ENCODE data around the gene EXOG. TPM values are rescaled to one million over a fixed set of nuclear protein-coding genes. Genes with fewer than 3 reads are reported as not detected.

EXOG gene
- total RNA-seq, 1 donor from 2014 or later = 5.2 TPM

DNA sequence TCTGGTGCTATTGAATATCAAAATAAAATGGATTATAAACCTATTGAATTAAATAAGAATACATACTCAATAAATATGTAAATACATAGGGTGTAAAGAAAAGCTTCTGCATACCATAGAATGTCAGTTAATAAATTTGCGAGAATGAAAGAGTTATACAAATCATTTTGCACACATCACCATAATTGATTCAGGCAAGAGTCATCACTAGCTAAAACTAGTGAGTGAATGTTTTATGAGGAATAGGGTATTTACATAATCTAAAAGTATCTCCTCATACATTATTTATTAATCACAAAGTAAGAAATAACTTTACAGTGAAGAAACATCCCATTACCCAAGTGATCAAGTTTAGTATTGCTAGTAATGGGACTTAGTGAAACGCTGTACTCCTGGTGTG, 13.6 kb downstream of the EXOG start:
- no peak for DNase-seq (ENCODE audit: low read depth in 2 of 2)

DNA sequence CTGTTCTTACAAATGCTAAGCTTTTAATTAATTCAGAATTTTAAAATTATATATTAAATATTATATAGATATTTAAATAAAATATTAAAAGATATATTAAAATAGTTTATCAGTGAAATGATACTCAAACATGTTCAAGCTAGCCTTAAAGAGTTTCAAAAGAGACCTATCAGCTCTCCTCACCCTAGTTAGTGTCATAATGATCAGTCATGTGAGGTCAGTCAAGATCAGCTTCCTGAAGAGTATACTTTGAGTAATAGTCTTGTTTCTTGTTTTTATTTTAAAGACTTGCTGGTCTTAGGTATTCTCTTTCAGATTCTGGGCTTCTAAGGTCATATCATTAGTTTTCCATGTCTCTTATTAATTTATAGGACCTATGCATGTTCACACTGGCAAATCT, 14.5 kb downstream of the EXOG start:
- no peak for DNase-seq (ENCODE audit: low read depth in 2 of 2)

DNA sequence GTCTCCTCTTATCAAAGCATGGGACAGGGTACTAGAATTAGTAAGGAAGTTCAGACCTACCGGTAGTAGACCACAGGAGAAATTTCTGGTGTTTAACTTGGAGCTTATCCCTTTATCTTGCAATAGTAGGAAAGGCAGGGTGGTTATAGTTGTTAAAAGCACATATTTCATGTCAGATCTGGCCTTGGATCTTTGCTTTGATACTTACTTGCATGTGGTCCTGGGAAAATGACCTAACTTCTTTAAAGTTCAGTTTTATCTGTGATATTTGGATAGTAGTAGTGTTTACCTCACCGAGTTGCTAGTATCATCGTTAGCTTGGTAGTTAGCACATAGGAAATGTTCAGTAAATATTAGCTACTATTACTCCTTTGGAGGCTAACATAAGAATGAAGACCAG, 15.4 kb downstream of the EXOG start:
- no peak for DNase-seq (ENCODE audit: low read depth in 2 of 2)

DNA sequence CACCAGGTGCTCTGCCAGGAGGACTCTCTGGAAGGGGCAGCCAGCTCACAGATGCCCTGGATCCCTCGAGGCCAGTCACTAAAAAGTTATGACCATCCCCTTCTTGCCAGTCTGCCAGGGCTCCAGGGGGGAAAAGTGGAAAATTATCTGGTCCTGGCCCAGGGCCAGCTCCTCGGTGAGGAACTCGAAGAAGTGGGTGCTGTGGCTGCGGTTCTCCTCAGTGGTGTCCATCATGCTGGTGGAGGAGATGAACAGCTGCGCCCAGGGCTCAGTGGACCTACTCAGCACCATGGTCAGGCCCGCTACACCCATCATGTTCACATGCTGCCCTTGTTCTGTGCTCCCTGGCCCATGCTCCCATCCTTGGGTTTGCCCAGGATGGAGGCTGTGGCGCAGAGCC, 19.2 kb downstream of the EXOG start:
- no peak for DNase-seq (ENCODE audit: low read depth in 2 of 2)

DNA sequence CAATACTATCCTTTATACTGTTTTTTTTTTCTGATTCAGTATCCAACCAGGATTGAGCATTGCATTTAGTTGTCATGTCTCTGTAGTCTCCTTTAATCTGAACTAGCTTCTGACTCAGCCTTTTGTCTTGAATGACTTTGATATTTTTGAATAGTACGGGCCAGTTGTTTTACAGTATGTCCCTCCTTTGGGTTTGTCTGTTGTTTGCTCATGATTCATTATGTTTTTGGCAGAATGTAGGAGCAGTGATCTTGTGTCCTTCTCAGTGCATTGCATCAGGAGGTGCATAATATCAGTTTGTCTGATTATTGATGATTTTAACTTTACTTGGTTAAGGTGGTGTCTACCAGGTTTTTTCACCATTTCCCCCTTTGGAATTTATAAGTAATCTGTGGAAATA, 20.5 kb downstream of the EXOG start:
- DNase-seq (ENCODE audit: low read depth in 2 of 2) = no peak

DNA sequence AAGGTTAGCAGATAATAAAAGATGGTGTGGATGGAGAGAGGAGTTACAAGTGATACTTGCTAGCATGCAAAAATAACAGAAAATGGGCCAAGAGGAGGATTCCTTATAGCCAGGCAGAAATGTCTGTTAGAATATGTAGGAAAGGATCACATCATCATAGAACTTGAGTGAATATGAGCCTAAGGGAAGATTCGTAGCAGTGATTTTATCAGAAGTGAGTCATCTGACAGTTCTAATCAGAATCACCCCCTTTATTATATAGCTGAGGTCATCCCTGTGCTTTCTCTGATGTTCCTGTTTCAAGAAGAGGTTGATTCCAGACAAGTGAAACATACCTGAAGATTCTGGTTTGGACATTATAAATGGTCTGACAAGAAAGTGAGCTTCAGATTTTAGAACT, 22.9 kb downstream of the EXOG start:
- peak in 1 of 2 donors; percentile 56 for DNase-seq (ENCODE audit: low read depth in 2 of 2)

DNA sequence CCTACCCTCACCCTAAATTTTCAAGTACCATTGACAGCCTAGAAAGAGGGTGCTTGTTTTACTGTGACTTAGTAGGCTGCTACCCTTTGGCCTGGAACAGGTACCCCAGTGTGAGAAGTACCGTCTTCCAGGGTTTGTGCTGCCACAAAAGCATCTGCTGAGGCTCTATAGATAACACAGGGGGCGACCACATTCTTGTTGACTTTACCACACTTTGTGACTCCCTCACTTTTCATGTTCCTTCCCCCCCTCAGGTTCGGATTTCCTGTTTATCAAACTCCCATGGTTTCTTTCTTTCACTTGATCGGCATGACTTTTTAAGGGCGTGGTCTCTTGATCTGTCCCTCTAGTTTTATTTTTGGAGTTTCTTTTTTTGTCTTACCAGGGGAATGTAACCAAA, 23.5 kb downstream of the EXOG start:
- DNase-seq (ENCODE audit: low read depth in 2 of 2) = peak; percentile 24 to 34

DNA sequence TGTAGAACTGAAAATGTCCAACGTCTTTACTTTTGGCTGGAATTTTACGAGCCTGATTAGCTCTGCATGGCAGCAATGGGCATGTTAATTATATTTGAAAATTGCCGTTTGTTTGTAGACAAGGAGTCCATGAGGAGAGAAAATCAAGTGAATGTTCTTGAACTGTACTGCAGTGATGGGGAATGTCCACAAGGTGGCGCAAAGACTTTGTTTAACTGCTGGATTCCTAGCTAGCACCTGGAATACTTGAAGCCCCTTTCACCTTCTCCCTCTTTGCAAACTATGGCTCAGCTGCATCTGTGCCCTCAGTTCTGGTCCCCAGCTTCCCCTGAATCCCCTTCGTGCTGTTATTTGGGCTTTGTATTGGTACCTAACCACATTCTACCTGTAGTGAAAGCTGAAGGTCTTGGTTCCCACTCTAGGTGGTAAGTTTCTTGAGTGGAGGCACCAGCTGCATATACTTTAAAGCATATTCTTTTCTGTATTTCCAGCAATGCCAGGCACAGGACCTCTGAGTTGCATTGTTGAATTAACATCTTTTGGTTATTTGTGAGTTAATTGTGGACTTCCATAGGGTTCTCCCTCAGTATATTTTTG, 25.3 kb downstream of the EXOG start:
- DNase-seq (ENCODE audit: low read depth in 2 of 2) = peak; percentile 82 to 87

DNA sequence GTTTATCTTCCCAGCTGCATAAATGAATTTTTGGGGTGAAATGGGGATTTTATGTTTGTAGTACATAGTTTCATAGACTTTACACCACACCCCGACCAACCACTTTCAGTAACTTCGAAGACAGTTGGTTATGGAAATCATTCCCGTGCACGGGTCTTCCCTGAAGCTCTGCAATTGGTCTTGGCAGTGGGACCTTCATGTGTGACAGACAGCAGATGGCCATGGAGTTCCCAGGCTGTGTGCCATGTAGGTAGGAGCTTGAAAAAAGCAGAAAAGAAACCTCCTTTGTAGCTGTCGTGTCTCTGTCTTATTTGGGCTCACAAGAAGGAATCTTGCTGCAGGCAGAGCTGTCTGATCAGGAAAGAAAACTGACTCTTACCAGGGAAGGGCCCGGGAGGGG, 25.9 kb downstream of the EXOG start:
- no peak for DNase-seq (ENCODE audit: low read depth in 2 of 2)

DNA sequence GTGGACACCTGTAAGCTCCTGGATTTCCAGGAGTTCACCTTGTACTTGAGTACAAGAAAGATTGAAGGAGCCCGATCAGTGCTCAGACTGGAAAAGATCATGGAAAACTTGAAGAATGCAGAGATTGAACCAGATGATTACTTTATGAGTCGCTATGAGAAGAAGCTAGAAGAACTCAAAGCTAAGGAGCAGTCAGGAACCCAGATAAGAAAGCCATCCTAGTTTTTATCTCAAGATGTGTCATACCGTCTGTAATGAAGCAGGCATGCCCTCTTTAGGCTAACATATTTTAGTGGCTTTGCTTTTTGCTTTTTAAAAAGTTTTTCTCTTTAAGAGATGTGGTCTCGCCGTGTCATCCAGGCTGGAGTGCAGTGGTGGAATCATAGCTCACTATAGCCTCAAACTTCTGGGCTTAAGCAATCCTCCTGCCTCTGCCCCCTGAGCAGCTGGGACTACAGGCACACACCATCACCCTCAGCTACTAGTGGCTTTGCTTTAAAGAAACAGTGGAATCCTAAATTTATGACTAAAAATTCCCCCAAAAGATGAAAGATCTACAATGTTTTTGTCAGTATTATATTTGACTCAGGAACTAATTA, 28.1 kb downstream of the EXOG start:
- DNase-seq (ENCODE audit: low read depth in 2 of 2) = no peak

DNA sequence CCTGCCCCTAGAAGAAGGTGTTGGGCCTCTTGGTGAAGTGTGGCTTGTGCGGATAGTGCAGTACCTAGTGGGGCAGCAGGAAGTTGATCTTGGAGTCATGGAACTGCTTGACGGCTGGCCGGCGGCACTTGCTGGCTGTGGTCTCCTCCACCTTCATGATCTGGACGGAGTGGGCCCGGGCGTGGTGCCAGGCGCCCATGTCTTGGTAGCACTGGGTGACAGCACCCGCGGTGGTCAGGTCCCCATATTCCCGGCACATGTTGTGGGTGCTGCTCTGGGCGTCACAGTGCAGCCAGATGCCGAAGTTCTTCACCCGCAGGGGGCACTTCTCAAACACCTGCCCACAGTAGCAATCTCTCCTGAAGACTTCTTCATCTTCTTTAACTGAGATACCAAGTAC, 30.7 kb downstream of the EXOG start:
- no peak for DNase-seq (ENCODE audit: low read depth in 2 of 2)

DNA sequence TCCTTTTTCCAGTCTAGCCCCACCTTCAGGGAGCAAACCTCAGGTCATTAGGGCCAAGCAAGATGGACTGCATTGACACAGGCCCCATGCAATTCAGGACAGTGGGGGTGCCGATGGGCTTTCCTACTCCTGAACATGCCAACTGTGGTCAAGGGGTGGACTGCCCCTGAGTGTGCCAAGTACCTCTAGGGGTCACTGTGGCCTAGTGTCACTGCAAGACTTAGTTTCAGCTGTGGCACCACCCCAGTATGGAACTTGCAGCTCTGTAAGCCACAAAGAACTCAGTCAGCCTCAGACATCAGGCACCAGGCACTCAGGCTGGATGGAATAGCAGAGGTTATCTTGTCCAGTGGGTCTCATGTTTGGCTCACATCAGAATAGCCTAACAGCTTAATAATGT, 32.3 kb downstream of the EXOG start:
- peak in 1 of 2 donors; percentile 26 for DNase-seq (ENCODE audit: low read depth in 2 of 2)

DNA sequence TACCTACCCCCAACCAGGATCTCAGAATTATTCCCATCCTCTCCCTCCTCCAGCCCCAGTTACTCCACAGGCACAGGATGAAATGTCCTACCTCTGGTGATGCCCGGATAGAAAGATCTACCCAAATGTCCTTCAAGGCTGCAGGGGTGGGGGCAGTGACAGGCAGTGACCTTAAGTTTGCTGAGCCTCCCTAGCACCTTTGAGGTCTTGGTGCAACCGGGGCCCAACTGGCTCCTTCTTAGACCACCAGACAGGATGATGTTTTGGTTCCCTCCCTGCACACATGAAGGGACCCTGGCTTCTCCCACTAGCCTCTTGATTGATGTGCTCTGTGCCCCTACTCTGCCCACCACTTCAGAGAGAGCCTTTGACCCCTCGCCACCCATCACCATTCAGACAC, 36.4 kb downstream of the EXOG start:
- DNase-seq (ENCODE audit: low read depth in 2 of 2) = no peak

DNA sequence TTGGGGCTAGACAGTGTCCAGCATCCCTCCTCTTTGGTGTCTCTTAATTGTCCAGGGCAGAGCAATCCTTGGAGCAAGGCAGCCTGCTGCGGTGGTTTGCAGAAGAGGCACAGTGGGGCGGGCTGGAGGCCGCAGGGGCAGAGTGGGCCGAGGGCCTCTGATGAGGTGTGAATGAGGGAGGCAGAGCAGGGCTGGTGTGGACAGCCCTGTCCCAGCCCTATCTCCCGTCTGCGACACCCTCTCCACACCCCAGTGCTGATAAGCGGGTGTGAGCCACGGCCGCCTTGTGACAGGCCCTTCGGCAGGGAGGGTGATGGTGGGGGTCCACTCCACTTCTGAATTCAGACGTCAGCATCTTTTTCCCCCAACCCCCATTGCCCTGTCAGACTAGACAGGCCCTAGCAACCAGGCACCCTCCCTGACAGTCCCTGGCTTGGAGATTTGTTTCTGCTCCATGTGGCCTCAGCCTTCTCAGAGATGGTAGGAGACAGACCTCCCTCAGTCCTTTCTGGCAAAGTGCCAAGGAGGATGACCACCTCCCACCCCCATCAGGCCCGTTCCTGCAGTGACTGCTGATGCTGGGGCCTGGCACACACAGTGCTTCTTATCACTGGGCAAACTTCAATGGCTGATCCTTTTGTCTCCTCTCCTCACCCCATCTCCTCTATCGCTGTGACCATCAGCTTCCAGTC, 37.3 kb downstream of the EXOG start:
- DNase-seq (ENCODE audit: low read depth in 2 of 2) = no peak

DNA sequence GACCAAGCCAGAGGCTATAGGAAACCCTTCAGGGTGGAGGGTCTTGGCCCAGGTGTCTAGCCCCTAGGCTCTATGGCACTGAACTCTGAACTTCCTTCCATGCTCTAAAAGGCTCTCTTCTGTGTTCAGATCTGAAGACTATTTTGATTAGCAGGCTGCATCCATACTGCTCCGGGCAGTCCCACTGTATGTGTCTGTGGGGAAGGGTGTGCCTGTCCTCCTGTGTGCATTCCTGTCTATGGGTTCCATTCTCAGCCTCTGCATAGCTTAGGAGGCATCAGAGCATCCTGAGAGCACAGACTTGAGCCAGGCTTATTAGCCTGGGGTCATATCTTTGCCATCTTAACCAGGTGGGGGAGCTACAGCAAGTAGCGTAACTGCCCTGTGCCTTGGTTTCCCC, 38.0 kb downstream of the EXOG start:
- no peak for DNase-seq (ENCODE audit: low read depth in 2 of 2)

DNA sequence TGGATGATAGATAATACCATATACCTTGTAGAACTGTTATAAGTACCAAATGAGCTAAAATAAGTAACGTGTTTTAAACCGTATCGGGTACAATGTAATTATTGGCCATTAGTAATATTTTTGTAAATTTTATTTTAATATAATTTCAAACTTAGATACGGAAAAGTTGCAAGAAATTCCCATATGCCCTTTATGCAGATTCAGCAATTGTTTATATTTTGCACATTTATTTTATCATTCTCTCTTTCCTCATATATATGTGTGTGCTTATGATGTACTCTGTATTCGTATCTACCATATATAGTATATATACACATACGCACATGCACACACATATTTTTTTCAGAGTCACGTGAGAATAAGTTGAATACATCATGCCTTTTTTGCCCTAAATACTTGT, 38.5 kb downstream of the EXOG start:
- DNase-seq (ENCODE audit: low read depth in 2 of 2) = no peak

DNA sequence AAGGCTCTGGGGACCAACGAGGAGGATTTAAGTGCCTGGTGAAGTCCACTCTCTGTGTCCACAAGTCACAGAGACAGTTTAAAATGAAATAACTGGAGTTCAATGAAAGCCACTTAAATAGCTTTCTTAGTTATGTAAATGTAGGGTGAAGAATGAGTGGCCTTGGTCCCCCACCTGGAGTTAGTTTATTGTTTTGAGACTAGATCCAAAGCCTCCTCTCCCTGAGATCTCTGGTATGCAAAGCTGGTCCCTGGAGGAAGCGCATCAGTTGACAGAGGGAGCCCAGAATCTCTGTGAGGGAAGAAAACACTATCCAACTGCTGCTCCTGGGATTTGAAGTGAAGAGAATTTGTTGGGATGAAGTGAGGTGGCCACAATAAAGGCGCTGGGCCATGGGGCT, 40.5 kb downstream of the EXOG start:
- DNase-seq (ENCODE audit: low read depth in 2 of 2) = no peak

DNA sequence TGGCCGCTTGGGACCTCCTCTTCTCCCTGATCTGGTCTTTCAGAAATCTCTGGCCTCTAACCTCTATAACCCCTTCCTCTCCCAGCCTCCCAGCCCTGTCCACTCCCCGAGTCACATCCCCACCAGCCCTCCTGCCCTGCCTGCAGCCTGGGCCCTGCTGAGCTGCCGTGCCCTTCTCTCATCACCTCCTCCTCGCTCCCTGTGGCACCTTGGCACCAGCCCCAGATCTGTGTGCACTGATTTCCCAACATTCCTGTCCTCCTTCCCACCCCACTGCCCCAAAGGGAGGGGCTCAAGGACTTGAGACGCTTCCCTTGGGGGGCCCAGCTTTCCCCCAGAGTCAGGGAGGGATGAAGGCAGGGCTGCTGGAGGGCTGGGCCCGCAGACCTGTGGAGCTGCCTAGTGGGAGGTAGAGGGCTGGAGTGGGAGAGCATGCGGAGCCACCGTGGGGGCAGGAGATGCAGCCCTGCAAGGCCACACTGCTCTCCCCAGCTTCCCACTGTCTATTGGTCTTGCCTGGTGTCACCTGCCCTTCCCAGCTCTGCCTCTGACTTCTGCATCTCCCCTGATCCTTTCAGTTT, 42.7 kb downstream of the EXOG start:
- no peak for DNase-seq (ENCODE audit: low read depth in 2 of 2)

DNA sequence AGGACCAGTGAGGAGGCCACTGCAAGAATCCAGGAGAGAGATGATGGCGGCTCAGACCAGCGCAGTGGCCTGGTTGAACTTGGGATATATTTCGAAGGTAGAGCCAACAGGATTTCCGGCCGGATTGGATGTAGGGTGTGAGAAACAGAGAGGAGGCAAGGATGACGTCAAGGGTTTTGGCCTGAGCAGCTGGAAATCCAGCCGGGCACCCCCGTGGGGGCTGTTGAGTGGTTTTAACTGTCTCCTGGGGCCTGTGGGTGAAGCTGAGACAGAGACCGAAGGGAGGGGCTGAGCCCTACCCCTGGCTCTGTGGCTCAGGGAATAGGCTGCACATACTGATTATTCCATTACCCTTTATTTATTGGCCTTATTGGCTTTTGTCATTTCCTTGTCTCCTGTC, 45.7 kb downstream of the EXOG start:
- peak; percentile 32 to 72 for DNase-seq (ENCODE audit: low read depth in 2 of 2)

DNA sequence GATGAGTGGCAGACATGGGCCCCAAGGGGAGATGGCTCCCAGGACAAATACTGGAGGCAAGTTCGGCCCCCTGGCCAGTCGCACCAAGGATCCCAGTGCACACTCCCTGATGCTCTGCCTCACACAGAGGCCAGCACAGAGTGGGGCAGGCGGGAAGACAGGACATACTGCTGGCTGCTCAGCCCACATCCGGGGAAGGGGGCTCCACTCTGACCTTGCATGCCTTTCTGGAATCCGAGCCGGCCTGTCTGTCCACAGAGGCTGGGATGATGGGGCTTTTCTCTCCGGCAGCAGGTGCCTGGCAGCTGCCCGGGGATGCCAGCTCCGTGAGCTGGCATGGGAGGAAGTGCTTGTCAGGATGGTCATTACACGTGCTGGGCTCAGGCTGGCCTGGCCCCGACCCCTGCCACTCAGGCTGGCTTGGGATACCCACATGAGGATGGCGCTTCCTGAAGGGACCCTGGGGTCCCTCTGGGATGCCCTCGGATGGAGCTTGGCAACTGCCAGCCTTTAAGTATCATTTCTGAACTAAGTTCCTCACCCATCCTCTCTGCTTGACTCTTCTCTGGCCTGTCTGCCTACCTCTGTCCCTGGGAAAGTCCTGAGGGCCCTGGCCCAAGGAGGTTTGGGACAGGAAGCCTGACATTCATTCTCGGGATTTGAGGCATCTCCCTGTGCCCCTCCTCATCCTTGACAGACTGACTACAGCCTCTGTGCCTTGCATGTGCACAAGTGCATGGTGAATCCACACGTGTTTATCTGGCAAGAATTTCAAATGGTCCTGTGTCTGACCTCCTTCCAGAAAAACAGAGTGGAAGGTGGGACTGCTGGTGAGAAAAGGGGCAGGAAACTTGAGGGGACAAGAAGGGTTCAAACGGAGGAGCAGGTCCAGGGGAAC, 46.5 kb downstream of the EXOG start:
- DNase-seq (ENCODE audit: low read depth in 2 of 2) = peak; percentile 17 to 18

DNA sequence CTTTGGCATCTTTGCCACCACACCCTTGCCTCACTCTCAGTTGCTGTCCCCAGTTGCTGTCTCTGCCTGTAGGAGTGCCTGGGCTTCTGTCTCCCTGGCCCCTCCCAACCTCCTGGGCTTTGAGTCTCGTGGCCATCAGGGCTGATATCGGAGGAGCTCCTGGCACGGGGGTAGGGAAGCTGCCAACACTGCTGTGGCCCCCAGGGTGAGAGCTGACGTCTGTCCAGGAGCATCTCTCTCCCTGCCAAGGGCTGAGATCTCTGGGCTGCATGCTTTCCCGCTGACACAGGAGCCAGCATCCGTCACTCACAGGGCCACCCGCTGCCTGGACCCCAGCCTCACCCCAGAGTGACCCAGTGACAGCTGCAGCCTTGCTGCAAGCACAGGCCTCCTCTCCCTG, 47.4 kb downstream of the EXOG start:
- no peak for DNase-seq (ENCODE audit: low read depth in 2 of 2)

DNA sequence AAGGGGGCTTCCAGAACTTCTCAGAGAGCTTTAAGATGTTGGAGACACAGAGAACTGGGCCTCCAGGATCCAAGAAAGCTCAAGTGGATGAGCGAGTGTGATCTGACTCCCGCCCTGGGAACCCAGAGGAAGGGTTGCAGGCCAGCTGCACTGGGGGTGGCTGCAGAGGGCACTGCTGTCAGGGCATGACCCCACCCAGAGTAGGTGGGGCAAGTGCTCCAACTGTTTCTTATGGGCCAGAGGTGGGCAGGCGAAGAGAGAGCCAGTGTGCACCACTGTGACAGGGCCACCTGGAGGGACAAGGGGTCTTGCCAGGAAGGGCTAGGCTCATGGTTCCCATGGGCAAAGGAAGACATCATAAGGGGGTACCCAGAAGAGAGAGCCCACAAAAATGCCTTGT, 48.8 kb downstream of the EXOG start:
- no peak for DNase-seq (ENCODE audit: low read depth in 2 of 2)
